ENCODE results near the gene RFX1. TPM values are rescaled to one million over a fixed set of nuclear protein-coding genes. Genes with fewer than 3 reads are reported as not detected.
"Not testable (repeated sequence)": the region's sequence is repeated elsewhere in the genome, so short reads cannot be mapped to it uniquely, and the experiment has no call there.

RFX1 gene
- total RNA-seq, 4 donors from 2014 or later = 2.7 to 7.2 (median 4.4) TPM

DNA sequence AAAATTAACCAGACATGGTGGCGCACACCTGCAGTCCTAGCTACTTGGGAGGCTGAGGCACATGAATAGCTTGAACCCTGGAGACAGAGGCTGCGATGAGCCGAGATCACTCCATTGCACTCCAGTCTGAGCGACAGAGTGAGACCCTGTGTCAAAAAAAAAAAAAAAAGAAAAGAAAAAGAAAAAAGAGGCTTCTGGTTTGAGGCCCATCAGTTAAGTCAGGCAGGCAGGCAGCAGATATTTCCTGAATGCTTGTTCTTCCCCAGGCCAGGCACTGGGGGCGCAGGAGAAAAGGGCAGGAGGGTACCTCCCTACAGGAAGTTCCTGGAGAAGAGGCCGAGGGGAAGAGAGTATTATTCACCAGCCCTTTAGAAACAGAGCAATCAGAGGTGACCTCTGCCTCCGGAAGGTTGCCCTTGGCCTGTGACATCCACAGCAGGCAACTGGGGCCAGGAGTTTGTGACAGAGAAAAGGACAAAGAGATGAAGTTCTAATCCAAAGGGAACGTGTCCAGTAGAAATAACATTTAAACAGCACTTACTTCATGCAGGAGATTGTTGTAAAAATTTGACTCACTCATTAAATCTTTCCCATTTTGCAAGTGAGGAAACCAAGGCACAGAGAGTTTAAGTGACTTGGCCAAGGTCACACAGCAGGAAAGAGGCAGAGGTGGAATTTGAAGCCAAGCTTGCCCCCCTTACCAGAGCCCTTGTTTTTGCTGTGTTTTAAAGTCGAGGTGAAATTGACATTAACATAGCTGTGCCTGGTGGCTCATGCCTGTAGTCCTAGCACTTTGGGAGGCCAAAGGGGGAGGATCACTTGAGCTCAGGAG, 17.5 kb upstream of the RFX1 start:
- Histone ChIP-seq H3K9me3 (no peaks in the 10 kb centered on the region), H3K4me1 (no peaks in the 10 kb centered on the region), H3K27me3 (no peaks in the 10 kb centered on the region), H3K36me3 (no peaks in the 10 kb centered on the region), H3K27ac (peak overlapping the region in 2 of 4 donors; percentile 20 to 41), H3K4me3 (no peak overlapping the region)
- DNase-seq (no peak), ATAC-seq (peak in 1 of 2 donors; percentile 62)
- no peak for TF ChIP-seq POLR2A (IDR thresholded peaks at IDR 0.05)
- TF ChIP-seq, protein P1, sequence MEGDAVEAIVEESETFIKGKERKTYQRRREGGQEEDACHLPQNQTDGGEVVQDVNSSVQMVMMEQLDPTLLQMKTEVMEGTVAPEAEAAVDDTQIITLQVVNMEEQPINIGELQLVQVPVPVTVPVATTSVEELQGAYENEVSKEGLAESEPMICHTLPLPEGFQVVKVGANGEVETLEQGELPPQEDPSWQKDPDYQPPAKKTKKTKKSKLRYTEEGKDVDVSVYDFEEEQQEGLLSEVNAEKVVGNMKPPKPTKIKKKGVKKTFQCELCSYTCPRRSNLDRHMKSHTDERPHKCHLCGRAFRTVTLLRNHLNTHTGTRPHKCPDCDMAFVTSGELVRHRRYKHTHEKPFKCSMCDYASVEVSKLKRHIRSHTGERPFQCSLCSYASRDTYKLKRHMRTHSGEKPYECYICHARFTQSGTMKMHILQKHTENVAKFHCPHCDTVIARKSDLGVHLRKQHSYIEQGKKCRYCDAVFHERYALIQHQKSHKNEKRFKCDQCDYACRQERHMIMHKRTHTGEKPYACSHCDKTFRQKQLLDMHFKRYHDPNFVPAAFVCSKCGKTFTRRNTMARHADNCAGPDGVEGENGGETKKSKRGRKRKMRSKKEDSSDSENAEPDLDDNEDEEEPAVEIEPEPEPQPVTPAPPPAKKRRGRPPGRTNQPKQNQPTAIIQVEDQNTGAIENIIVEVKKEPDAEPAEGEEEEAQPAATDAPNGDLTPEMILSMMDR (IDR thresholded peaks at IDR 0.05 in 4 of 5, conservative IDR thresholded peaks at IDR 0.05 in 1 of 5) = peak in 1 of 5 experiments; percentile 34
- intact Hi-C loops (cut with DNase I; ENCODE audit: low total_unique reads) (no loop called here), in situ Hi-C loops (cut with MboI; ENCODE audit: low sequenced_read_pairs in 4 of 4) (no loop called here)

DNA sequence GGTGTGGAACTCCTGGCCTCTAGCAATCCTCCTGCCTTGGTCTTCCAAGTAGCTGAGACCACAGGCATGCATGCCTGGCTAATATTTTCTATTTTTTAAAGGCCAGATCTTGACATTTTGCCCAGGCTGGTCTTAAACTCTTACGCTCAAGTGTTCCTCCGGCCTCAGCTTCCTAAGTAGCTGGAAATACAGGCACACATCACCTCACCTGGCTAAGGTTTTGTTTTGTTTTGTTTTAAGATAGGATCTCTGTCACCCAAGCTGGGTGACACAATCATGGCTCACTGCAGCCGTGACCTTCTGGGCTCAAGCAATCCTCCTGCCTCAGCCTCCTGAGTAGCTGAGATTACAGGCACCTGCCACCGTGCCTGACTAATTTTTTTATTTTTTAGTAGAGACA, 16.3 kb upstream of the RFX1 start:
- intact Hi-C loops (cut with DNase I; ENCODE audit: low total_unique reads) = no loop called here
- no peak for TF ChIP-seq POLR2A (IDR thresholded peaks at IDR 0.05)
- no peak for ATAC-seq
- Histone ChIP-seq H3K9me3 (no peaks in the 10 kb centered on the region), H3K36me3 (no peaks in the 10 kb centered on the region), H3K4me3 (no peak overlapping the region), H3K4me1 (no peaks in the 10 kb centered on the region), H3K27ac (no peak overlapping the region), H3K27me3 (no peaks in the 10 kb centered on the region)
- DNase-seq = no peak
- in situ Hi-C loops (cut with MboI; ENCODE audit: low sequenced_read_pairs in 4 of 4) = no loop called here

DNA sequence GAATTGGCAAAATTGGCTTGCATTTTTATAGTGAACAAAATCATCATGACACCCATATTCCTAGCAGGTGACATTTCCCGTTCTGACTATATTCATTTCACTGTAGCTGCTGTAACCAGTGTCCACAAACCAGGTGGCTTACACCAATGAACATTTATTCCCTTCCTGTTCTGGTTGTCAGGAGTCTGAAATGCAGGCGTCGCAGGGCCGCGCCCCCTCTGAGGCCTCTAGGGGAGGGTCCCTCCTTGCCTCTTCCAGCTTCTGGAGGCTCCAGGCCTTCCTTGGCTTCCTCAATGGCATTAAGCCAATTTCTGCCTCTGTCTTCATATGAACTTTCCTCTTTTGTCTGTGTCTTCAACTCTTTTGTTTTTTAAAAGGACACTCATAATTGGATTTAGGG, 15.4 kb upstream of the RFX1 start:
- no peak overlapping the region for H3K4me3 ChIP-seq
- in situ Hi-C loops (cut with MboI; ENCODE audit: low sequenced_read_pairs in 4 of 4) (no loop called here), intact Hi-C loops (cut with DNase I; ENCODE audit: low total_unique reads) (no loop called here)
- H3K4me1 ChIP-seq = no peaks in the 10 kb centered on the region
- no peaks in the 10 kb centered on the region for H3K36me3 ChIP-seq
- no peaks in the 10 kb centered on the region for H3K9me3 ChIP-seq
- no peaks in the 10 kb centered on the region for H3K27me3 ChIP-seq
- no peak for DNase-seq
- ATAC-seq = no peak
- no peak overlapping the region for H3K27ac ChIP-seq
- TF ChIP-seq, protein P1 (IDR thresholded peaks at IDR 0.05 in 4 of 5, conservative IDR thresholded peaks at IDR 0.05 in 1 of 5) = no peak
- no peak for TF ChIP-seq POLR2A (IDR thresholded peaks at IDR 0.05)

DNA sequence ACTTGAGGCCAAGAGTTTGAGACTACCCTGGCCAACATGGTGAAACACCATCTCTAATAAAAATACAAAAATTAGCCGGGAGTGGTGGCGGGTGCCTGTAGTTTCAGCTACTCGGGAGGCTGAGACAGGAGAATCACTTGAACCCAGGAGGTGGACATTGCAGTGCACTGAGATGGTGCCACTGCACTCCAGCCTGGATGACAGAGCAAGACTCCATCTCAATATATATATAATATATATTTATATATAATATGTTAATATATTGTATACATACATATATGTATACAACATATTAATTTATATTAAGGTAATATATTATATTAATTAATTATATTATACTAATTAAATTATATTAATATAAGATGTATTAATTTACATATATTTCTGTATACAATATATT, 13.6 kb upstream of the RFX1 start:
- DNase-seq; H3K36me3 ChIP-seq; intact Hi-C loops (cut with DNase I; ENCODE audit: low total_unique reads); H3K9me3 ChIP-seq; H3K4me1 ChIP-seq; H3K27me3 ChIP-seq; ATAC-seq; H3K27ac ChIP-seq; H3K4me3 ChIP-seq; in situ Hi-C loops (cut with MboI; ENCODE audit: low sequenced_read_pairs in 4 of 4): not testable (repeated sequence)

DNA sequence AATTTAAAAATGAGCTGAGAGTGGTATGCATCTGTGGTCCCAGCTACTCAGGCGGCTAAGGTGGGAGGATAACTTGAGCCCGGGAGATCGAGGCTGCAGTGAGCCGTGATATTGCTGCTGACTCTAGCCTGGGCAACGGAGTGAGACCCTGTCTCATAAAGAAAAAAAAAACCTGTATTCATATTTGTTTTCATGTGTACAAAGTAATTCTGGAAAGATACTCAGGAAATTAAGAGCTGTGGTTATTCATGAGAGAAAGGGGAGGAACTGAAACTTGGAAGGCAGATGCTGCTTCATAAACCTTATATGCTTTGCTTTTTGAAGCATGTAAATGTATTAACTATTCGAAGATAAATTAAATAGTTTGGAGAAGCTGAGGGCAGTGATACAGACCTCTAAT, 13.0 kb upstream of the RFX1 start:
- Histone ChIP-seq H3K36me3 (no peaks in the 10 kb centered on the region), H3K4me1 (no peaks in the 10 kb centered on the region), H3K27ac (no peak overlapping the region), H3K4me3 (no peak overlapping the region), H3K27me3 (no peaks in the 10 kb centered on the region), H3K9me3 (no peaks in the 10 kb centered on the region)
- DNase-seq = no peak
- in situ Hi-C loops (cut with MboI; ENCODE audit: low sequenced_read_pairs in 4 of 4) = no loop called here
- no peak for ATAC-seq
- intact Hi-C loops (cut with DNase I; ENCODE audit: low total_unique reads) = no loop called here
- TF ChIP-seq POLR2A (IDR thresholded peaks at IDR 0.05) = no peak
- TF ChIP-seq, protein P1 (IDR thresholded peaks at IDR 0.05 in 4 of 5, conservative IDR thresholded peaks at IDR 0.05 in 1 of 5) = no peak

Measured in gastrocnemius medialis (tissue), 4 donors.